ENCODE data around the gene PHETA1.

- no peak for TF ChIP-seq CTCF (conservative IDR thresholded peaks at IDR 0.05; ENCODE audit: low read depth in 2 of 2)
- no peak for TF ChIP-seq ETS1 (IDR thresholded peaks at IDR 0.05)
- TF ChIP-seq EZH2 (IDR thresholded peaks at IDR 0.05; ENCODE audit: low read depth, unreplicated experiment): no peak
- TF ChIP-seq CREB1 (CRISPR knock-in tag; IDR thresholded peaks at IDR 0.05; ENCODE audit: low read depth): no peak
- TF ChIP-seq POLR2AphosphoS5 (IDR thresholded peaks at IDR 0.05; ENCODE audit: low read depth): no peak
- TF ChIP-seq EZH2phosphoT487 (IDR thresholded peaks at IDR 0.05; ENCODE audit: unreplicated experiment): no peak
- no peak for TF ChIP-seq ZNF114 (CRISPR knock-in tag; IDR thresholded peaks at IDR 0.05)
- TF ChIP-seq STAT1 (IDR thresholded peaks at IDR 0.05; ENCODE audit: unreplicated experiment): no peak
- no peak for TF ChIP-seq REST (IDR thresholded peaks at IDR 0.05; ENCODE audit: unreplicated experiment)
Observed at GRCh38 chr12:111322336-111323250, 46.3 kb downstream of the PHETA1 start.

All from GM23338 (cell line).